Esophagus (tissue), 2 donors: ENCODE measurements around the gene MCTS1. TPM values are rescaled to one million over a fixed set of nuclear protein-coding genes. Genes with fewer than 3 reads are reported as not detected.
"Not testable (repeated sequence)": the region's sequence is repeated elsewhere in the genome, so short reads cannot be mapped to it uniquely, and the experiment has no call there.

Experiments
- H3K27ac ChIP-seq, 2 donors: one replicate each; pipeline ENCODE4 v1.5.1; 2013; ENCODE audit warnings: low read depth in 2 of 2, mild to moderate bottlenecking in 2 of 2, inconsistent platforms in 1 of 2, low read length in 1 of 2, moderate library complexity in 1 of 2
- H3K27me3 ChIP-seq, 2 donors: one replicate each; pipeline ENCODE4 v1.6.1; 2013; ENCODE audit warnings: low read length in 2 of 2, control low read depth in 1 of 2, mild to moderate bottlenecking in 1 of 2; ENCODE audit not compliant: insufficient read depth in 2 of 2, control insufficient read depth in 1 of 2
- H3K36me3 ChIP-seq, 2 donors: one replicate each; pipeline ENCODE4 v1.6.1; 2013; ENCODE audit warnings: low read length in 1 of 2; ENCODE audit not compliant: control insufficient read depth in 2 of 2, insufficient read depth in 2 of 2
- H3K4me1 ChIP-seq, 2 donors: one replicate each; pipeline ENCODE4 v1.6.1; 2013; ENCODE audit warnings: low read length in 1 of 2; ENCODE audit not compliant: control insufficient read depth in 2 of 2, insufficient read depth in 2 of 2
- H3K4me3 ChIP-seq, 2 donors: one replicate each; pipeline ENCODE4 v1.5.1; 2013; ENCODE audit warnings: low read length in 2 of 2, mild to moderate bottlenecking in 2 of 2, low read depth in 1 of 2, moderate library complexity in 1 of 2
- H3K9me3 ChIP-seq, 2 donors: one replicate each; pipeline ENCODE4 v1.6.1; 2013; ENCODE audit warnings: mild to moderate bottlenecking in 2 of 2, low read depth in 1 of 2, low read length in 1 of 2, moderate library complexity in 1 of 2; ENCODE audit not compliant: control insufficient read depth in 2 of 2, insufficient read depth in 1 of 2
- WGBS, 2 donors: extraction: QIAGEN DNeasy Blood & Tissue Kit; methylation state at CpG; one replicate each; pipeline ENCODE4 v1.1.7; 2013; 5-methylcytosine and 5-hydroxymethylcytosine counted together
- polyA plus RNA-seq, 2 donors: library from polyadenylated mRNA; stranded (reverse); fragments of 200-250 nt; gene quantifications; one replicate each; pipeline ENCODE4 v1.2.3, GENCODE V29; 2013
- donor health status: healthy with polysubstance abuse.
- donor health status: Bipolar disorder and iron deficiency.

MCTS1 gene
- polyA plus RNA-seq, 2 donors: 32.5 to 49.2 TPM

DNA sequence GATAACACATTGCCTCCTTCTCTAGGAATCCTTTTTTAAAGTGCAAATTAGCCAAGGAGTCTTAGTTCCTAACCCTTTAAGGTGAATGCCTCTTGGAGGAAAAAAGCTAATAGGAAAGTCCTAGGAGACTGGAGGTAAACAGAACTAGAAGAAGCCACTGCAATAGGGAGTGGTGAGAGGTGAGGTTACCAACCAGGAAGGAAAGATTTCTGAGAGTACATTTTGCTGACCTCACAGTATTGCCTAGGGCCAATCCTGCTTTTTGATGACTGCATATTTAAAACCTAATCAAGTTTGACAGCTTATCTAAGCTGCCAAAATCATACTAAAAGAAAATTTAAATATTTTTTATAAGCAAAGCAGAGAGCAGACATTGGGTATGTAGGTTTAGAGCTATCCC lies 35.9 kb upstream of the MCTS1 start:
- Histone ChIP-seq H3K27ac (no peak overlapping the region), H3K36me3 (no peaks in the 10 kb centered on the region), H3K9me3 (no peaks in the 10 kb centered on the region), H3K27me3 (no peaks in the 10 kb centered on the region), H3K4me1 (no peaks in the 10 kb centered on the region), H3K4me3 (no peak overlapping the region)

DNA sequence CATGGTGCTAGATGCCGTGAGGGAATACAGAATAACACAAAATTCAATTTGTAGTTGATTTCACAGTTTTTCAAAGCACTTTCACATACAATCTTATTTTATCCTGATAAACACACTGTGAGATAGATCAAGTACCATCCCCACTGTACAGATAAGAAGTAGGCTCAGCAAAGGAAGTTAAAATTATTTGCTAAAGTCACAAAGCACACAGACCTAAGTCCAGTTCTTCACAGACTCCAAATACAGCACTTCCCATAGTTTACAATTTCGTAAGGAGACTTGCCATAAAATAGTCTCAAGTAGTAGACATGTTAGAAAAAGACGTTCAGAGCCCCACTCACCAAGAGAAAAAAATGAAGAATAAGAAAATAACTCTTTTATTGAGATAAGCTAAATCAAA lies 35.3 kb upstream of the MCTS1 start:
- Histone ChIP-seq H3K36me3 (no peaks in the 10 kb centered on the region), H3K4me1 (no peaks in the 10 kb centered on the region), H3K27me3 (no peaks in the 10 kb centered on the region), H3K9me3 (no peaks in the 10 kb centered on the region), H3K4me3 (no peak overlapping the region), H3K27ac (no peak overlapping the region)
- 71 to 89% methylated on average over 3 of the region's 3 CpGs for WGBS, 2 donors

DNA sequence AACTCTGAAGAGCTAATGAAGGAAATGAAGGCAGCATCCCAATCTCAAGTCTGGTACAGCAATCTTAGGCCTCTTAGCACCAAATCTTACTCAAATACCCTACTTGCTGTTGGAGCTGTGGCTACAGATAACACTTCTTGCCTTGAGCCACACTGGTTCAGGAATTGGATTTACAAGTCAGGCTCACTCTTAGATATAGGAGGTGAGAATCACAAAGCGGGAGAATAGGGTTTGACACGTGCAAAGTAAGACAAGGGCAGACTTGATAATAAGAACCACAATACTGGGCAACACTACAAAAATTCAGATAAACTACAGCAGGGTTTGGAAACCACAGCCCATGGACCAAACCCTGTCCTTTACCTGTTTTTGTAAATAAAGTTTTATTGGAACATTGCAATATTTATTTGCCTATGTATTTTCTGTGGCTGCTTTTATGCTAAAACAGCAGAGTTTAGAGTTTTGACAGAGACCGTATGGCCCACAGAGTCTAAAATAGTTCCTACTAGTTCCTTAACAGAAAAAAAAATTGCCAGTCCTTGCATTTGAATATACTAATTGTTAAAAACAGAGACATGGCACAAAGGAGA lies 33.8 kb upstream of the MCTS1 start:
- Histone ChIP-seq H3K4me1 (no peaks in the 10 kb centered on the region), H3K27ac (no peak overlapping the region), H3K9me3 (no peaks in the 10 kb centered on the region), H3K4me3 (no peak overlapping the region), H3K36me3 (no peaks in the 10 kb centered on the region), H3K27me3 (no peaks in the 10 kb centered on the region)
- WGBS, 2 donors: 54 to 86% methylated on average over 3 of the region's 3 CpGs

DNA sequence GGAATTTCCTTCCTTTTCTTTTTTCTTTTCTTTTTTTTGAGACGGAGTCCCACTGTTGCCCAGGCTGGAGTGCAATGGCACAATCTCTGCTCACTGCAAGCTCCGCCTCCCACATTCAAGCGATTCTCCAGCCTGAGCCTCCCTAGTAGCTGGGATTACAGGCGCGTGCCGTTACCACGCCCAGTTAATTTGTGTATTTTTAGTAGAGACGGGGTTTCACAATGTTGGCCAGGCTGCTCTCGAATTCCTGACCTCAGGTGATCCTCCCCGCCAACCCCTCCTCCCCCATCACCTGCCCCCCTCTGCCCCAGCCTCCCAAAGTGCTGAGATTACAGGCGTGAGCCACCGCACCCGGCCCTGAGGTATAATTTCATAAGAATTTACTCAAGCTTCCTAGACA lies 30.1 kb upstream of the MCTS1 start:
- not testable (repeated sequence) for H3K4me3 ChIP-seq, H3K4me1 ChIP-seq, H3K27ac ChIP-seq, H3K27me3 ChIP-seq, H3K36me3 ChIP-seq, H3K9me3 ChIP-seq
- 82 to 94% methylated on average over 13 of the region's 13 CpGs for WGBS, 2 donors

DNA sequence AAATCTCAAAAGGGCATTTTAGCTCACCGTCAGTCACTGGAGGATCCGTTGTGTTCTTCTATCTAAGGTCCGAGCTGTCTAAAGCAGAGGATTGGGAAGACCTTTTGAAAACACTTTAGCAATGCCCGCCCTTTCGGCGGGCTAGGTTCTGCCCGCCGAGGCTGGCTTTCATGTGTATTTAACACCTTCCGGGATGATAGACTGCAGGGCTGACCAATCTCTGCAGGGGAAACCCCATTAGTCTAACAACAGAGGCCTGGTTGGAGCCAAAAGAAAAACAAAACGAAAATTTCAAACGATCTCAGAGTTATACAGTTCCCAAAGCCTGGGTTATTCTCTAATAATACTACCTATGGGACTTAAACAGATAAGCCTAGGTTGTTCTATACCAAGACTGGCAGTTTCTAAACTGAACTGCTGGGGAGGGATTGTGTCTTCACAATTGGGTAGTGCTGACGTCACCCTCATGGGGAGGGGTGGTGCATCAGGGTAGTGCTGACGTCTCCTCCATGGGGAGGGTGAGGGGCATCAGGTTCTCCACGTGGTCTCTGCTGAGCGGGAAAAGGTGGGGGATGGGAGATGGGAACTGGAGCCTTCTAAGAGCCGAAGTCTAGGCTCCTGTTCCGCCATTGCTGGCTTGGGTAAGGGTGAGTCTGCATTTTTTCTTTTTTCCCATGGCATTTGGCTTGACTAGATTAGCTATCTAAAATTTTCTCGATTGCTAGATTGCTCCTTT lies 28.4 kb upstream of the MCTS1 start:
- 74 to 85% methylated on average over 18 of the region's 18 CpGs for WGBS, 2 donors

DNA sequence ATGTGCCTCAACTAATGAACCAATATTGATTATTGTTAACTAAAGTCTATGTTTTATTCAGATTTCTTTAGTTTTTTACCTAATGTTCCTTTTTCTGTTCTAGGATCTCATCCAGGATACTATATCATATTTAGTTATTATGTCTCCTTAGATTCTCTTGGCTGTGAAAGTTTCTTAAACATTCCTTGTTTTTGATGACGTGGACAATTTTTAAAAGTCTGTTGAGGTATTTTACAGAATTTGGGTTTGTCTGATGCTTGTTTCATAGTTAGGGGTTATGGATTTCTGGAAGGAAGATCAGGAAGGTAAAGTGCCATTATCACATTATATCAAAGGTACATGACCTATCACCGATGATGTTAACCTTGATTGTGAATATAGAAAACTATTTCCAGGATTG lies 18.2 kb upstream of the MCTS1 start:
- Histone ChIP-seq H3K27me3 (no peaks in the 10 kb centered on the region), H3K4me1 (no peaks in the 10 kb centered on the region), H3K36me3 (no peaks in the 10 kb centered on the region), H3K27ac (no peak overlapping the region), H3K9me3 (no peaks in the 10 kb centered on the region), H3K4me3 (no peak overlapping the region)
- 86 to 96% methylated on average over 2 of the region's 2 CpGs for WGBS, 2 donors

More for the DNA sequence above, 28.4 kb upstream of the MCTS1 start:
- no peak overlapping the region for H3K27ac ChIP-seq
- no peaks in the 10 kb centered on the region for H3K27me3 ChIP-seq
- H3K36me3 ChIP-seq: no peaks in the 10 kb centered on the region
- no peaks in the 10 kb centered on the region for H3K9me3 ChIP-seq
- H3K4me3 ChIP-seq: no peak overlapping the region
- H3K4me1 ChIP-seq: no peaks in the 10 kb centered on the region

DNA sequence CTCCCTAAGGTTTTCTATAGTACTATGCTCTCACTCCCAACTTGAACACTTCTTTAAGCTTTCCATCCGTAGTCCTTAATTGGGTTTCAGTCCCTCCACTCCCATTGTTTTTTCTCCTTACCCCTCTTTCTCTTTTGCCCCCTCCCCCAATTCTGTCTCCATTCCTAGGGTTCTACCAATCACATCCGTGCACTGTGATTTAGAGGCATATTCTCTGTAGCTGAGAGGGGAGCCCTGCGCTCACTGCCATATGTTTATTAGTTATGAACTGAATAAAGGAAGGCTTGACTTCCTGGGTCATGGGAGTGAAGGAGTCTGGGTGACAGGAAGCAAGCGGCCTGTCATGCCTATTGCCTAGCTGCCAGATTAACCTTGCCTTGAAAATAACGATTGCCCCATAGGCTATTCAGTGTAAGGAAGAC lies 471 bp downstream of the MCTS1 start:
- no peaks in the 10 kb centered on the region for H3K36me3 ChIP-seq
- H3K9me3 ChIP-seq: no peaks in the 10 kb centered on the region
- peak overlapping the region; percentile 91 to 97 for H3K27ac ChIP-seq
- 0 to 21% methylated on average over 5 of the region's 5 CpGs for WGBS, 2 donors
- H3K4me3 ChIP-seq: peak overlapping the region; percentile 61 to 67
- H3K4me1 ChIP-seq: no peaks in the 10 kb centered on the region
- no peaks in the 10 kb centered on the region for H3K27me3 ChIP-seq

DNA sequence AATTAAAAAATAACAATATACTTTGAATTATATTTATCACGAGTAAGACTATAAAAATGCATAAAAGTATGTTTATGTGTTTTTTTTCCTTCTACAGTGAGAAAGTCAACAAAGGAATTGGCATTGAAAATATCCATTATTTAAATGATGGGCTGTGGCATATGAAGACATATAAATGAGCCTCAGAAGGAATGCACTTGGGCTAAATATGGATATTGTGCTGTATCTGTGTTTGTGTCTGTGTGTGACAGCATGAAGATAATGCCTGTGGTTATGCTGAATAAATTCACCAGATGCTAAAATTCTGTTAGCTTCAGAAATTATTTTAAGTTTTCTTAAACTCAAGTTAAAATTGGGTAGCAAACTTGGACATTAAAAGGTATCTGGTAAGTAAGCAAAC lies 8.2 kb downstream of the MCTS1 start:
- Histone ChIP-seq H3K9me3 (no peaks in the 10 kb centered on the region), H3K36me3 (no peaks in the 10 kb centered on the region), H3K4me3 (no peak overlapping the region), H3K4me1 (no peaks in the 10 kb centered on the region), H3K27ac (no peak overlapping the region), H3K27me3 (no peaks in the 10 kb centered on the region)
- WGBS, 2 donors: 74 to 85% methylated on average over 1 of the region's 1 CpG

DNA sequence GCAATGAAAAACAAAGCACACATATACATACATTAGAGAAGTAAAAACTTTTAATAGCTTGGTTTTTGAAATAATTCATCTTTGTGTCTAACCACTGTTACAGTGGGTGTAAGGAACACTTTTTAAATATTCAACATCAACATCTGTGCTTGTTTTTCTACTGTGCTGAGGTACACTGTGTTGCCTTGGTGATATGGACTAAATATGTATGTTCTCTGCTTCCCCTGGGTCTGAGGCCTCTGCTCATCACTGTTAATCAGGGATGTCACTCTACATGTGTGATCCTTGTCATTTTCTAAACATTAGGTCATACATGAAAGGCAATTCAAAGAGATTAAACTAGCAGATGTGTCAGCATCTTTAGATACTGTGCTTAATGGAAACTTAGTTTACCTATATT lies 10.9 kb downstream of the MCTS1 start:
- no peaks in the 10 kb centered on the region for H3K4me1 ChIP-seq
- H3K4me3 ChIP-seq: no peak overlapping the region
- no peaks in the 10 kb centered on the region for H3K27me3 ChIP-seq
- no peaks in the 10 kb centered on the region for H3K36me3 ChIP-seq
- H3K9me3 ChIP-seq: no peaks in the 10 kb centered on the region
- H3K27ac ChIP-seq: no peak overlapping the region

DNA sequence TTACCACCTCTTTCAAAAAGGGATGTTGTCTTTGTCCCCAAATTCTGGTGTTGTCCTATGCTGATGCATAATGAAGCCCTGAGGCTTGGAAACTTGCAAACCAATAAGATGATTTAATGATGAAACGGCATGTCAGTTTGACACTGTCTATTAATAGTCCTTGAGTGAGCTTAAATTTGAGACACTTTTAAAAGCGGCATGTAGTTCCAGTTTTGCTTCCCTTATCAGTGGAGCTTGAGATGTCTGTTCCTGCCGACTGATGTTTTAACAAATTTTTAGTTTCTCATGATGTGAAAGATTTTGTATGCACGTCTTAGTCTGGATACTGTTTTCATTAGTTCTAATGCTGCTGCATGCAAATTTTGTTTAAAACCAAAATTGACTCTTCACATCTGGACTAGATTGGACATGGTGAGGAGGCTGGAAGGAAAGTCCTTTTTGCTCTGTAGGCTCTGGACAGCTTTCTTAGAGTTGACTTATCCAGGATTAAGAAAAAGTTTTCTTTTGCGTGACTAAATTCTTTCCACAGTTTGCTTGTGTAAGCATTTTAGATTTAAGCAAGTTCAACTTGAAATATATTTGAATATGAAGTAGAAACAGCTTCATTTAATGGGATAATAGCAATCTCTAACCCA lies 14.2 kb downstream of the MCTS1 start:
- H3K4me1 ChIP-seq: no peaks in the 10 kb centered on the region
- no peak overlapping the region for H3K4me3 ChIP-seq
- H3K36me3 ChIP-seq: no peaks in the 10 kb centered on the region
- H3K27me3 ChIP-seq: no peaks in the 10 kb centered on the region
- H3K27ac ChIP-seq: no peak overlapping the region
- H3K9me3 ChIP-seq: no peaks in the 10 kb centered on the region
- 72 to 79% methylated on average over 5 of the region's 5 CpGs for WGBS, 2 donors
